Trophoblast cell (in vitro differentiated cells and primary cell): Measurements from ENCODE around the gene TAF1A.

Experiments used
- DNase-seq, 2 donors: peaks; one replicate each; pipeline ENCODE4 v3.0.0-alpha.2; 2016
- H2AFZ ChIP-seq: 2 replicates; pipeline ENCODE4 v1.6.1; 2013; ENCODE audit warnings: low read length, moderate library complexity, mild to moderate bottlenecking; ENCODE audit not compliant: insufficient read depth, poor library complexity
- H2AK5ac ChIP-seq: 2 replicates; pipeline ENCODE4 v1.6.1; 2013; ENCODE audit warnings: mild to moderate bottlenecking, low read length
- H2BK120ac ChIP-seq: 2 replicates; pipeline ENCODE4 v1.6.1; 2013; ENCODE audit warnings: low read length, mild to moderate bottlenecking, moderate library complexity; ENCODE audit not compliant: insufficient read depth, poor library complexity
- H2BK12ac ChIP-seq: 2 replicates; pipeline ENCODE4 v1.6.1; 2013; ENCODE audit warnings: mild to moderate bottlenecking, low read length, moderate library complexity
- H2BK5ac ChIP-seq: 2 replicates; pipeline ENCODE4 v1.6.1; 2013; ENCODE audit warnings: low read length, low read depth, moderate library complexity, mild to moderate bottlenecking; ENCODE audit not compliant: poor library complexity
- H3K14ac ChIP-seq: 2 replicates; pipeline ENCODE4 v1.6.1; 2013; ENCODE audit warnings: mild to moderate bottlenecking, low read length
- H3K18ac ChIP-seq: 2 replicates; pipeline ENCODE4 v1.6.1; 2013; ENCODE audit warnings: mild to moderate bottlenecking, low read length
- H3K23ac ChIP-seq: 2 replicates; pipeline ENCODE4 v1.6.1; 2013; ENCODE audit warnings: low read length
- H3K27ac ChIP-seq: 2 replicates; pipeline ENCODE4 v1.5.1; 2013; ENCODE audit warnings: low read depth, mild to moderate bottlenecking, inconsistent platforms, low read length, moderate library complexity
- H3K27me3 ChIP-seq: 2 replicates; pipeline ENCODE4 v1.6.1; 2013; ENCODE audit warnings: inconsistent platforms, mild to moderate bottlenecking, low read length, moderate library complexity; ENCODE audit not compliant: insufficient read depth
- H3K36me3 ChIP-seq, 2 experiments: 1 replicate in 1 of 2; 2 replicates in 1 of 2; pipeline ENCODE4 v1.6.1; 2013; ENCODE audit warnings: low read length in 2 of 2, mild to moderate bottlenecking in 2 of 2, moderate library complexity in 1 of 2; ENCODE audit not compliant: insufficient read depth in 2 of 2, control insufficient read depth in 1 of 2
- H3K4ac ChIP-seq: 2 replicates; pipeline ENCODE4 v1.6.1; 2013; ENCODE audit warnings: low read depth, mild to moderate bottlenecking, low read length, moderate library complexity
- H3K4me1 ChIP-seq, 2 experiments: 1 replicate in 1 of 2; 2 replicates in 1 of 2; pipeline ENCODE4 v1.6.1; 2013; ENCODE audit warnings: low read length in 2 of 2, mild to moderate bottlenecking in 2 of 2, moderate library complexity in 1 of 2; ENCODE audit not compliant: insufficient read depth in 2 of 2, control insufficient read depth in 1 of 2
- H3K4me2 ChIP-seq: 2 replicates; pipeline ENCODE4 v1.6.1; 2013; ENCODE audit warnings: inconsistent platforms, mild to moderate bottlenecking, low read length, moderate library complexity
- H3K4me3 ChIP-seq: 2 replicates; pipeline ENCODE4 v1.5.1; 2013; ENCODE audit warnings: mild to moderate bottlenecking, low read depth, low read length, inconsistent platforms
- H3K79me1 ChIP-seq: one replicate; pipeline ENCODE4 v1.6.1; 2013; ENCODE audit warnings: low read length
- H3K79me2 ChIP-seq: 2 replicates; pipeline ENCODE4 v1.6.1; 2013; ENCODE audit warnings: low read length, mild to moderate bottlenecking; ENCODE audit not compliant: control insufficient read depth, insufficient read depth, poor library complexity
- H3K9ac ChIP-seq: 2 replicates; pipeline ENCODE4 v1.6.1; 2013; ENCODE audit warnings: mild to moderate bottlenecking, low read length
- H3K9me3 ChIP-seq: 2 replicates; pipeline ENCODE4 v1.6.1; 2013; ENCODE audit warnings: low read depth, mild to moderate bottlenecking, control low read depth, inconsistent platforms, low read length; ENCODE audit not compliant: insufficient read depth
- H4K12ac ChIP-seq: 2 replicates; pipeline ENCODE4 v1.6.1; 2013; ENCODE audit warnings: low read depth, mild to moderate bottlenecking, low read length, moderate library complexity
- H4K8ac ChIP-seq: 2 replicates; pipeline ENCODE4 v1.6.1; 2013; ENCODE audit warnings: low read depth, mild to moderate bottlenecking, low read length, moderate library complexity
- H4K91ac ChIP-seq: one replicate; pipeline ENCODE4 v1.6.1; 2013; ENCODE audit warnings: low read depth, mild to moderate bottlenecking, low read length, moderate library complexity
- WGBS: extraction: QIAGEN DNeasy Blood & Tissue Kit; methylation state at CpG from one replicate; pipeline ENCODE4 v1.1.7; 2013; ENCODE audit warnings: missing lambda C conversion rate; ENCODE audit not compliant: insufficient read length, insufficient coverage; ENCODE audit errors: extremely low coverage; 5-methylcytosine and 5-hydroxymethylcytosine counted together

Gene TAF1A

DNA sequence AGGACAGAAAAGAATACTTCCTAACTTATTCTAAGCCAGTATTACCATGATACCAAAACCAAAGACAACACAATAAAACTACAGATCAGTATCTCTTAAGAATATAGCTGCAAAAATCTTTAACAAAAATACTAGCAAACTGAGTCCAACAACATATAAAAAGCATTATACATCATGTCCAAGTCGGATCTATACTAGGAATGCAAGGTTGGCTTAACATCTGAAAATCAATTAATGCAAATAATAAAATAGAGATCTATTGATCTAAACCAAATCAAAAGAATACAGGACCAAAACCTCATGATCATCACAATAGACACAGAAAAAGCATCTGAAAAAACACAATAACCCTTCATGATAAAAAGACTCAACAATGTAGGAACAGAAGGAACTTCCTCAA is 18.9 kb downstream of the TAF1A start:
- H3K9ac ChIP-seq, result no peak overlapping the region
- no peak for DNase-seq
- no peaks in the 10 kb centered on the region for H3K9me3 ChIP-seq
- no peak overlapping the region for H2BK120ac ChIP-seq
- H3K36me3 ChIP-seq, result peaks cover 8 to 16% of the 10 kb centered on the region in 2 experiments
- no peak overlapping the region for H4K8ac ChIP-seq
- no peaks in the 10 kb centered on the region for H3K79me1 ChIP-seq
- no peak overlapping the region for H2AFZ ChIP-seq
- no peaks in the 10 kb centered on the region for H3K27me3 ChIP-seq
- H4K12ac ChIP-seq, result no peak overlapping the region
- WGBS, result no CpG with 5 or more reads among the region's 1 CpG
- no peaks in the 10 kb centered on the region for H3K4me1 ChIP-seq
- no peak overlapping the region for H2AK5ac ChIP-seq
- H3K23ac ChIP-seq, result no peak overlapping the region
- no peak overlapping the region for H4K91ac ChIP-seq
- no peak overlapping the region for H3K4me3 ChIP-seq
- H3K18ac ChIP-seq, result no peak overlapping the region
- no peak overlapping the region for H3K27ac ChIP-seq
- no peak overlapping the region for H3K14ac ChIP-seq
- H3K4me2 ChIP-seq, result no peak overlapping the region
- no peak overlapping the region for H2BK5ac ChIP-seq
- H3K79me2 ChIP-seq, result no peaks in the 10 kb centered on the region
- H2BK12ac ChIP-seq, result no peak overlapping the region
- H3K4ac ChIP-seq, result no peak overlapping the region

DNA sequence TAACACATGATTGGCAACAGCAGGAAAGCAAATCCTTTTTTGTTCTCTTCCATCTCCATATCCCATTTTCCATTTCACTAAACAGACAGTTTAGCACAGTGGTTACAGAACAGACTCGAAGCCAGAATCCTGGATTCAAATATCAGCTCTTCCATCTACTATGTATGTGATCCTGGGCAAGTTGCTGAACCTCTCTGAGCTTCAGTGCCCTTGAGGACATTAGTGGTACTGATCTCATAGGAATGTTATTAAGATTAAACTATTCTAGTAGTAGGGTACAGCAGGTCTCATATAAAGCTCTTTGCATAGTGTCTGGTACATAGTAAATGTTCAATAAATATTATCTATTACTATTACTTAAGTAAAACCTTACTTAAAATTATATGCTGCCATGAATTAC is 28.1 kb downstream of the TAF1A start:
- Histone ChIP-seq H2AK5ac (no peak overlapping the region), H3K27me3 (no peaks in the 10 kb centered on the region), H3K18ac (no peak overlapping the region), H3K14ac (no peak overlapping the region), H2AFZ (no peak overlapping the region), H3K9me3 (no peaks in the 10 kb centered on the region), H2BK120ac (no peak overlapping the region), H4K91ac (no peak overlapping the region), H3K23ac (no peak overlapping the region), H4K8ac (no peak overlapping the region), H3K4ac (no peak overlapping the region), H3K9ac (no peak overlapping the region), H3K4me2 (no peak overlapping the region), H4K12ac (no peak overlapping the region), H3K4me1 (no peaks in the 10 kb centered on the region), H2BK12ac (no peak overlapping the region), H3K79me1 (no peaks in the 10 kb centered on the region), H3K27ac (no peak overlapping the region), H3K79me2 (no peaks in the 10 kb centered on the region), H3K36me3 (peaks cover 6 to 9% of the 10 kb centered on the region in 2 experiments), H2BK5ac (no peak overlapping the region), H3K4me3 (no peak overlapping the region)
- no CpG with 5 or more reads among the region's 1 CpG for WGBS
- DNase-seq, result peak in 1 of 2 donors; percentile 2

DNA sequence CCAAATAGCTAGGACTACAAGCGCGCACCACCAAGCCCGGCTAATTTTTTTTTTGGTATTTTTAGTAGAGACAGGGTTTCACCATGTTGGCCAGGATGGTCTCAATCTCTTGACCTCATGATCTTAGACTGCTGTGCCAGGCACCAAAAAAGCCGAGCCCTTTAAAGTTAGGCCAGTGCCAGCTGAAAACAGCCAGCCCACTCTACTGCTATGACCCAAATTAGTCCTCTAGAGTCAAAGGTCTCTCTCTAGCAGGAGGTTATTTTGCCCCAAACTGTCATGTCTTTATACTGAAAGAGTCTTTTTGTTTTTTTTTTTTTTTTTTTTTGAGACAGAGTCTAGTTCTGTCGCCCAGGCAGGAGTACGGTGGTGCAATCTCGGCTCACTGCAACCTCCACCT is 32.2 kb downstream of the TAF1A start:
- no peak overlapping the region for H3K4ac ChIP-seq
- H2BK12ac ChIP-seq, result no peak overlapping the region
- H3K27me3 ChIP-seq, result no peaks in the 10 kb centered on the region
- no peak overlapping the region for H4K12ac ChIP-seq
- no peak overlapping the region for H2AFZ ChIP-seq
- no peak overlapping the region for H2BK5ac ChIP-seq
- no peak overlapping the region for H3K18ac ChIP-seq
- no peak for DNase-seq
- no peaks in the 10 kb centered on the region for H3K9me3 ChIP-seq
- no peak overlapping the region for H2BK120ac ChIP-seq
- peaks cover 9 to 10% of the 10 kb centered on the region in 2 experiments for H3K36me3 ChIP-seq
- no peaks in the 10 kb centered on the region for H3K79me2 ChIP-seq
- no peak overlapping the region for H3K14ac ChIP-seq
- H4K8ac ChIP-seq, result no peak overlapping the region
- H3K4me2 ChIP-seq, result no peak overlapping the region
- H3K9ac ChIP-seq, result no peak overlapping the region
- H3K27ac ChIP-seq, result no peak overlapping the region
- H3K79me1 ChIP-seq, result no peaks in the 10 kb centered on the region
- no peaks in the 10 kb centered on the region for H3K4me1 ChIP-seq
- H4K91ac ChIP-seq, result no peak overlapping the region
- no peak overlapping the region for H2AK5ac ChIP-seq
- no peak overlapping the region for H3K4me3 ChIP-seq
- no CpG with 5 or more reads among the region's 7 CpGs for WGBS
- H3K23ac ChIP-seq, result no peak overlapping the region

DNA sequence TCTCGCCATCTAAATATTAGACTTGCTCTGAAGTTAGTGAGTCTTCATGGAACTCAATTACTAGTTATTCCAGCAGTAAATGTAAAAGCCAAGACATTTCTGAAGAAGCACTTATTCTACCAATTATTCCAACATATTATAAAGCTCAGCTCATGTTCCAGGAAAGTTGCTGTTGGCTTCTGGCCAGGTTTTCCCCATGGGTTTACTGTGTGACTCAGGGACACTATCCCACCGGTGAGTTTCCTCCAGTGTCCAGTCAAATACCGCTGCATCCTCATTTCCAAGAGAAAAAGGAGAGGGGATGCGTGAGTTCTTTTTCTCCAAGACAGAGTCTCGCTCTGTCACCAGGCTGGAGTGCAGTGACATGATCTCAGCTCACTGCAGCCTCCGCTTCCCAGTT is 32.6 kb downstream of the TAF1A start:
- Histone ChIP-seq H2BK12ac (no peak overlapping the region), H3K18ac (no peak overlapping the region), H3K9ac (no peak overlapping the region), H3K79me1 (no peaks in the 10 kb centered on the region), H4K12ac (no peak overlapping the region), H4K8ac (no peak overlapping the region), H3K27me3 (no peaks in the 10 kb centered on the region), H3K4me1 (no peaks in the 10 kb centered on the region), H2BK120ac (no peak overlapping the region), H3K27ac (no peak overlapping the region), H3K4ac (no peak overlapping the region), H2AFZ (no peak overlapping the region), H4K91ac (no peak overlapping the region), H3K9me3 (no peaks in the 10 kb centered on the region), H3K4me2 (no peak overlapping the region), H3K4me3 (no peak overlapping the region), H3K14ac (no peak overlapping the region), H2AK5ac (no peak overlapping the region), H2BK5ac (no peak overlapping the region), H3K36me3 (peaks cover 9 to 10% of the 10 kb centered on the region in 2 experiments), H3K23ac (no peak overlapping the region), H3K79me2 (no peaks in the 10 kb centered on the region)
- whole genome bisulfite sequencing, result no CpG with 5 or more reads among the region's 6 CpGs
- no peak for DNase-seq
